A673 (cell line): ENCODE measurements around the gene HMGN1. TPM values are rescaled to one million over a fixed set of nuclear protein-coding genes. Genes with fewer than 3 reads are reported as not detected.

Experiments
- BruUV-seq: library from RNA; stranded (reverse); fragments of 400-500 nt; replicated peaks from 2 replicates; lab custom pipeline; 2021; lab: Mats Ljungman, UMichigan
- CTCF ChIA-PET: fragments of 300-600 bp; sonication (Branson Sonifier 250); formaldehyde crosslinking; loops from one replicate; lab custom pipeline; 2022; ENCODE audit warnings: antibody characterized with exemption; lab: Charles Lee
- POLR2A ChIA-PET: fragments of 300-600 bp; sonication (Branson Sonifier 250); formaldehyde crosslinking; loops from one replicate; lab custom pipeline; 2022; ENCODE audit warnings: antibody characterized with exemption; ENCODE audit not compliant: low non-redundant PET; lab: Charles Lee
- DNase-seq: peaks from one replicate; pipeline ENCODE4 v3.0.0-alpha.2; 2015; ENCODE audit warnings: low spot score
- H3K27ac ChIP-seq: fragments of 200-600 bp; sonication (generic); 2 replicates; pipeline ENCODE4 v1.5.1; 2016; ENCODE audit warnings: mixed run types, low read depth, mild to moderate bottlenecking, mixed read lengths, antibody characterized with exemption, low read length; ENCODE audit not compliant: poor library complexity, severe bottlenecking
- H3K27me3 ChIP-seq: fragments of 200-600 bp; sonication (generic); replicated peaks from 2 replicates; pipeline ENCODE4 v1.6.1; 2017; ENCODE audit warnings: mixed run types, low read depth, mild to moderate bottlenecking, mixed read lengths, antibody characterized with exemption, low read length; ENCODE audit not compliant: insufficient read depth, poor library complexity
- H3K36me3 ChIP-seq: fragments of 200-600 bp; sonication (generic); 2 replicates; pipeline ENCODE4 v1.6.1; 2016; ENCODE audit warnings: mixed run types, mild to moderate bottlenecking, mixed read lengths, antibody characterized with exemption, low read length; ENCODE audit not compliant: insufficient read depth, poor library complexity, severe bottlenecking
- H3K4me1 ChIP-seq: fragments of 200-600 bp; sonication (generic); 2 replicates; pipeline ENCODE4 v1.6.1; 2017; ENCODE audit warnings: mixed run types, mild to moderate bottlenecking, mixed read lengths, antibody characterized with exemption, low read length; ENCODE audit not compliant: insufficient read depth, poor library complexity, severe bottlenecking
- H3K4me3 ChIP-seq: fragments of 200-600 bp; sonication (generic); 2 replicates; pipeline ENCODE4 v1.5.1; 2016; ENCODE audit warnings: low read depth, mixed run types, mild to moderate bottlenecking, mixed read lengths, low read length; ENCODE audit not compliant: poor library complexity, severe bottlenecking
- H3K9me3 ChIP-seq: fragments of 200-600 bp; sonication (generic); 2 replicates; pipeline ENCODE4 v1.6.1; 2016; ENCODE audit warnings: mixed run types, low read depth, mild to moderate bottlenecking, mixed read lengths, antibody characterized with exemption, low read length; ENCODE audit not compliant: poor library complexity, severe bottlenecking
- CTCF ChIP-seq: fragments of 300-800, 200-600 bp; sonication (generic); conservative IDR thresholded peaks from 2 replicates; pipeline ENCODE4 v1.5.1; 2017; ENCODE audit warnings: low read depth, mild to moderate bottlenecking, antibody characterized with exemption, low read length, moderate library complexity, mixed read lengths
- EZH2 ChIP-seq: fragments of 200-600 bp; sonication (generic); IDR thresholded peaks from 2 replicates; pipeline ENCODE4 v1.6.1; 2017; ENCODE audit warnings: borderline replicate concordance, low read depth, mild to moderate bottlenecking, mixed read lengths, antibody characterized with exemption, low read length; ENCODE audit not compliant: poor library complexity, severe bottlenecking
- intact Hi-C: fragments of 100-400 bp; cut with micrococcal nuclease; formaldehyde crosslinking; loops from one replicate; pipeline ENCODE4 v1.10.0; 2022; ENCODE audit not compliant: unreplicated experiment
- total RNA-seq: library from RNA; stranded (reverse); gene quantifications from 2 replicates; pipeline ENCODE4 v1.2.3, GENCODE V29; 2021

HMGN1 gene
- total RNA-seq, 1 experiment from 2014 or later: 457 TPM

- no TSS peak for BruUV-seq
- Histone ChIP-seq H3K4me3 (no peak overlapping the region), H3K9me3 (no peaks in the 10 kb centered on the region), H3K27ac (no peak overlapping the region), H3K4me1 (peaks cover 20% of the 10 kb centered on the region), H3K36me3 (peaks cover 59% of the 10 kb centered on the region), H3K27me3 (no peaks in the 10 kb centered on the region)
- POLR2A ChIA-PET: no interaction called here
- CTCF ChIA-PET: no interaction called here
- TF ChIP-seq CTCF (no peak), EZH2 (no peak)
- no peak for DNase-seq
- intact Hi-C loops: no loop called here
Measured at GRCh38 chr21:39345440-39345839, 3.4 kb downstream of the HMGN1 start.

GRCh38 chr21:39344848-39345247 lies 4.0 kb downstream of the HMGN1 start:
- no peak for DNase-seq
- peaks cover 20% of the 10 kb centered on the region for H3K4me1 ChIP-seq
- ChIA-PET CTCF (no interaction called here), POLR2A (no interaction called here)
- no TSS peak for BruUV-seq
- no peak overlapping the region for H3K4me3 ChIP-seq
- no peaks in the 10 kb centered on the region for H3K9me3 ChIP-seq
- H3K36me3 ChIP-seq: peaks cover 59% of the 10 kb centered on the region
- no peak overlapping the region for H3K27ac ChIP-seq
- intact Hi-C loops: no loop called here
- no peaks in the 10 kb centered on the region for H3K27me3 ChIP-seq
- no peak for TF ChIP-seq CTCF
- no peak for TF ChIP-seq EZH2

- H3K27ac ChIP-seq: no peak overlapping the region
- POLR2A ChIA-PET: no interaction called here
- intact Hi-C loops: no loop called here
- no peak for DNase-seq
- BruUV-seq: no TSS peak
- H3K9me3 ChIP-seq: no peaks in the 10 kb centered on the region
- TF ChIP-seq EZH2 (no peak), CTCF (no peak)
- CTCF ChIA-PET: interaction anchor here (0.6 kb wide), 1 partner anchor 50 kb away, joined by 4 read pairs; no protein-coding TSS in a partner anchor
- H3K36me3 ChIP-seq: peaks cover 47% of the 10 kb centered on the region
- H3K4me1 ChIP-seq: peaks cover 14% of the 10 kb centered on the region
- no peaks in the 10 kb centered on the region for H3K27me3 ChIP-seq
- no peak overlapping the region for H3K4me3 ChIP-seq
Measured at GRCh38 chr21:39341249-39341923, 7.5 kb downstream of the HMGN1 start.
